Stimulated activated CD8-positive, alpha-beta memory T cell treated with anti-CD3 and anti-CD28 coated beads, Interleukin-12 subunit alpha, Interleukin-12 subunit beta, amount 100 ng/mL, for 24 hours (primary cell): ENCODE data around the gene AKAP8L.
"Not testable (repeated sequence)": the region's sequence is repeated elsewhere in the genome, so short reads cannot be mapped to it uniquely, and the experiment has no call there.

Experiments used
- DNase-seq: peaks from one replicate; pipeline ENCODE4 v3.0.0-alpha.2; 2020; ENCODE audit errors: extremely low read depth

The AKAP8L gene

DNA sequence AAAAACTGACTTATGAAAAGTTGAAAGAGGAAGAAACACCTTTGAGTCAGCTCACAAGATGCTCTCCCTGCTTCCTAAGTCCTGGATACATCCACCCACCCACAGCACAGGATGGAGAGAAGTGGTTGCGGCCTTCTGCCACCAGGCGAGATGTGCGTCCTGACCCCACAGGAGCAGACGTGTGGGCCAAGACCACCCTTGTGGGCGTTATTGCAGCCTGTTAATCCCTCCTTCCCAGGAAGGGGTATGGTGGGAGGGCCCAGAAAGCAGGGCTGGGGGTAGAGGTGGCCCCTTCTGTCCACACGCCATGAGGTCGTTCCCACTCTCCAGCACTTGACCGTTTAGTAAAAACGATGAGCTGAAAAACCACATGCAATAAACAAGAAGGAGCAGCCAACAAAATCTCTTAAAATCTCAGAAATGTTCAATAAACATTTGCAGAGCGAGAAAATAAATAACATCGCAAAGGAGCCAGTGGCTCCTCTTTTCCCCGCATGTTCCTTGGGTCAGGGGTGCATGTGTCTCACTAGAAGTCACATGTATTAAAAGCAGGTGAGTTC, 2.4 kb upstream of the AKAP8L start:
- DNase-seq: no peak

- DNase-seq: no peak
Measured at GRCh38 chr19:15419413-15420025, 731 bp upstream of the AKAP8L start.

DNA sequence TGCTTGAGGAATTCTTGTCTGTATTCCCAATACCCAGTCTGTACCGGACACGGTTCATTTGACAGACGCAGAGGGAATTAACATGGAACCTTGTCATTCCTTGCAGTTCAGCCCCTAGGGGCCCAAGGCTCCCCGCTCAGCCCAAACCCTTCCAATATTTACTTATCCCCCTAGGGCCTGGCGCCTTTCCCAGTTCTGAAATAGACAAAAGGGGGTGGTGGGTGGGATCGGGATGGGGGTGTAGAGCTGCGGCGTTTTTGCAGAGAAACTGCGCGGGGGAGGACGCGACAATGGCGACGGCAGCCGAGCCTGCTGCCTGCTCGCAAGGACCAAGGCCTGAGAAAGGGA, 583 bp downstream of the AKAP8L start:
- no peak for DNase-seq

GRCh38 chr19:15417699-15418098, 1.1 kb downstream of the AKAP8L start:
- DNase-seq: no peak

DNA sequence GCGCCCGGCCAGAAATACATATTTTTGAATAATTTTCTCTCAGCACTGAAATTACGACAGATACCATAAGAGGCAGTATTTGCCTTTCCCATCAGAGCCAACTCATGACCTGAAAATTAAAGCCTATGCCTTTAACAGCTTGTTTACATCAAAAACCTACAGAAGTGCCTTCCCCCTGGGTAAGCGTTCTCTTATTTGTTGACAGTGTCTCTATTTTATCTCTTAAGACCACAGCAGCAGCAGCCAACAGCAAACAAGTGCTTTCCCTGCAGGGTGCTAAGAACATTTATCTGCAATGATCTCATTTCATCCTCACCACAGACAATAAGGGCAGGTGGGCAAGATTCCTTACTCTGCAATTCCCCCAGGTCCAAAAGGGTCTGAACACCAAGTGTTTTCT, 6.0 kb downstream of the AKAP8L start:
- no peak for DNase-seq

- DNase-seq: not testable (repeated sequence)
Measured at GRCh38 chr19:15411351-15411750, 7.4 kb downstream of the AKAP8L start.

GRCh38 chr19:15404780-15405211, 14.0 kb downstream of the AKAP8L start:
- no peak for DNase-seq

- DNase-seq: no peak
Measured at GRCh38 chr19:15404097-15404779, 14.6 kb downstream of the AKAP8L start.

GRCh38 chr19:15403151-15403531, 15.6 kb downstream of the AKAP8L start:
- DNase-seq: no peak

GRCh38 chr19:15402411-15403150, 16.2 kb downstream of the AKAP8L start:
- no peak for DNase-seq

DNA sequence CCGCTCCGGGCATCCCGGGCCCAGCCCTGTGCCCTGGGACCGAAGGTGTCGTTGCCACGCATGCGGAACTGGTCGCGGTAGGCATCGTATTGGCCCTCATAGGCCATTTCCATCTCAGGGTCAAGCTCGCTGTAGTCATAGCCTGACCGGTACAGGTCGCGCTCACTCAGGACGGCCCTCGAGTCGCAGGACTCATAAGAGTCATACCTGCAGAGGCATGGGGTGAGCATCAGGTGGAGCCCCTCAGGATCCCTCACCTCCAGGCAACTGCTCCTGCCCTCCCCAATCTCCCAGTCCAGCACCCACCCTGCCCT, 17.4 kb downstream of the AKAP8L start:
- DNase-seq: no peak

GRCh38 chr19:15400521-15401396, 18.0 kb downstream of the AKAP8L start:
- DNase-seq: no peak

- no peak for DNase-seq
Measured at GRCh38 chr19:15399635-15400034, 19.2 kb downstream of the AKAP8L start.

GRCh38 chr19:15399234-15399515, 19.6 kb downstream of the AKAP8L start:
- no peak for DNase-seq

GRCh38 chr19:15398501-15399233, 20.1 kb downstream of the AKAP8L start:
- DNase-seq: no peak

GRCh38 chr19:15397782-15398181, 21.0 kb downstream of the AKAP8L start:
- DNase-seq: no peak

DNA sequence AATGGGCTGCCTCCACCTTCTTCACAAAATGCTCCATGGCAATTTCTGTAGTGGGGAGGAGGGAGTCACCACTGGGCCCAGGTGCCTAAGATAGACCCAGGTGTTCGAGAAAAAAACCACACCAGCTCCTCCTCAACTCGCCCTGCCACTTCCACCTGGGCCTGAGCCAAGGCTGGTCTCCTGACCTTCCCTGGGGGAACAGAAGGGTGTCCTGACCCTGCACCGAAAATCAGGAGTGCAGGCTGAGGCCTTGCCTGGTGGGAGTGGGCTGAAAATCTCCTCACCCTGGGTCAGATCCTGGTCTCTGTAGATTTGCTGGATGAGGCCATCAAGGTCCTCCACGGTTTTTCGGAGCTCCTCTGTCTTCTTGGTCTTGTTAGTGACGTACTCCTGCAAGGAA, 21.6 kb downstream of the AKAP8L start:
- no peak for DNase-seq

- DNase-seq: no peak
Measured at GRCh38 chr19:15396436-15396835, 22.4 kb downstream of the AKAP8L start.

DNA sequence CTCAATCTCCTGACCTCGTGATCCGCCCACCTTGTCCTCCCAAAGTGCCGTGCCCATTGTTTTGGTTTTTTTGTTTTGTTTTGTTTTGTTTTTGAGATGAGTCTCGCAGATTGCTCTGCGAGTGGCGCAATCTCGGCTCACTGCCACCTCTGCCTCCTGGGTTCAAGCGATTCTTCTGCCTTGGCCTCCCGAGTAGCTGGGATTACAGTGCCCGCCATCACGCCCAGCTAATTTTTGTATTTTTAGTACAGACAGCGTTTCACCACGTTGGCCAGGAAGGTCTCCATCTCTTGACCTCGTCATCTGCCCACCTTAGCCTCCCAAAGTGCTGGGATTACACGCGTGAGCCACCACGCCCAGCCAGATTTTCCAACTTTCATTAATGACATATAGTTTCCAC, 23.5 kb downstream of the AKAP8L start:
- not testable (repeated sequence) for DNase-seq

- no peak for DNase-seq
Measured at GRCh38 chr19:15394426-15394825, 24.4 kb downstream of the AKAP8L start.

DNA sequence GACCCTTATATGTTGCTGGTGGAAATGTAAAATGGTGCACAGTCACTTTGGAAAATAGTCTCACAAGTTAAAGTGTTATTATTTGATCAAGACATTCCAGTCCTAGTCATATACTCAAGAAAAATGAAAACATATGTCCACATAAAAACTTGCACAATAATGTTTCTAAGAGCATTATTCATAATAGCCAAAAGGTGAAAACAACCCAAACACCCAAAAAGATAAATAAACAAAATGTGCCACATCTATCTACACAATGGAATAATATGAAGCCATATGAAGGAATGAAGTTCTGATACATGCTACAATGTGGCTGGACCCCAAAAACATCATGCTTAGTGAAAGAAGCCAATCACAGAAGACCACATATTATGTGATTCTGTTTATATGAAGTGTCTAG, 24.8 kb downstream of the AKAP8L start:
- no peak for DNase-seq

- DNase-seq: no peak
Measured at GRCh38 chr19:15390814-15391213, 28.0 kb downstream of the AKAP8L start.
